ENCODE data around the gene TRABD2B. TPM values are rescaled to one million over a fixed set of nuclear protein-coding genes. Genes with fewer than 3 reads are reported as not detected.

Gene TRABD2B
- total and polyA plus RNA-seq, 2 of the 4 experiments (the other 2 are of a cell fraction) = not detected

GRCh38 chr1:47872886-47873285, 124.3 kb downstream of the TRABD2B start:
- CTCF ChIA-PET = no interaction called here
- H2BK20ac ChIP-seq (ENCODE audit: low read depth, low read length) = no peak overlapping the region

More at GRCh38 chr1:47872886-47873285, 124.3 kb downstream of the TRABD2B start:
- Histone ChIP-seq H3K56ac (ENCODE audit: extremely low read depth, insufficient read depth, low read length) (no peak overlapping the region), H2AK9ac (replicated peaks; ENCODE audit: low read depth, low read length, poor library complexity) (no peak overlapping the region), H4K91ac (ENCODE audit: insufficient read depth, low read depth, low read length) (no peak overlapping the region), H2BK120ac (ENCODE audit: low read depth, low read length) (no peak overlapping the region), H3K4me3 (ENCODE audit: insufficient read depth, low read depth, low read length) (no peak overlapping the region), H3K18ac (ENCODE audit: low read depth, low read length) (no peak overlapping the region), H3K9me3 (ENCODE audit: control insufficient read depth, insufficient read depth, low read length) (no peaks in the 10 kb centered on the region), H2AK5ac (ENCODE audit: low read depth, low read length) (no peak overlapping the region), H3K79me1 (ENCODE audit: low read depth in 1 of 2, low read length in 2 of 2) (no peaks in the 10 kb centered on the region), H4K20me1 (ENCODE audit: insufficient read depth, low read length) (no peaks in the 10 kb centered on the region), H3K27me3 (ENCODE audit: control insufficient read depth, insufficient read depth, low read length) (no peaks in the 10 kb centered on the region), H3K4me2 (ENCODE audit: low read depth, low read length) (no peak overlapping the region), H3K14ac (replicated peaks; ENCODE audit: low read depth, low read length) (no peak overlapping the region), H4K5ac (ENCODE audit: low read depth, low read length) (no peak overlapping the region), H3K4me1 (ENCODE audit: control insufficient read depth, insufficient read depth, low read length) (no peaks in the 10 kb centered on the region), H2BK15ac (ENCODE audit: low read depth, low read length) (no peak overlapping the region), H3K36me3 (ENCODE audit: control insufficient read depth, insufficient read depth, low read length) (no peaks in the 10 kb centered on the region), H3K23ac (ENCODE audit: low read depth, low read length) (no peak overlapping the region), H2BK5ac (ENCODE audit: low read depth, low read length, poor library complexity, severe bottlenecking) (no peak overlapping the region), H3K9ac (ENCODE audit: low read depth, low read length) (no peak overlapping the region), H3K4ac (ENCODE audit: low read depth, low read length) (no peak overlapping the region), H4K8ac (ENCODE audit: low read depth in 2 of 2, low read length in 2 of 2) (no peak overlapping the region), H3K9me1 (ENCODE audit: insufficient read depth, low read length) (no peaks in the 10 kb centered on the region), H3K27ac (ENCODE audit: insufficient read depth, low read length) (no peak overlapping the region), H2AFZ (replicated peaks; ENCODE audit: low read length, poor library complexity) (no peak overlapping the region)
- no peak for ATAC-seq (ENCODE audit: low read depth)
- TF ChIP-seq CHD1 (IDR thresholded peaks at IDR 0.05; ENCODE audit: low read depth, low read length) (no peak), USF2 (IDR thresholded peaks at IDR 0.05; ENCODE audit: low read depth, low read length) (no peak), CTCF (conservative IDR thresholded peaks at IDR 0.05; ENCODE audit: low read depth, low read length) (no peak), RCOR1 (IDR thresholded peaks at IDR 0.05; ENCODE audit: insufficient replicate concordance, low read length) (no peak), MAZ (IDR thresholded peaks at IDR 0.05; ENCODE audit: borderline replicate concordance, low read depth, low read length) (no peak), ELK1 (IDR thresholded peaks at IDR 0.05; ENCODE audit: borderline replicate concordance, low read depth, low read length) (no peak), FOS (IDR thresholded peaks at IDR 0.05; ENCODE audit: low read depth, low read length) (no peak), RAD21 (IDR thresholded peaks at IDR 0.05; ENCODE audit: low read length) (no peak), RFX5 (IDR thresholded peaks at IDR 0.05; ENCODE audit: low read depth, low read length) (no peak), MAFK (IDR thresholded peaks at IDR 0.05; ENCODE audit: low read depth, low read length) (no peak), POLR2A (IDR thresholded peaks at IDR 0.05; ENCODE audit: low read depth, low read length) (no peak), CEBPB (IDR thresholded peaks at IDR 0.05; ENCODE audit: low read depth, low read length) (no peak), BHLHE40 (IDR thresholded peaks at IDR 0.05; ENCODE audit: low read depth, low read length) (no peak), MXI1 (IDR thresholded peaks at IDR 0.05; ENCODE audit: borderline replicate concordance, low read depth, low read length) (no peak), SMC3 (IDR thresholded peaks at IDR 0.05; ENCODE audit: low read depth, low read length) (no peak), NFE2L2 (IDR thresholded peaks at IDR 0.05; ENCODE audit: low read depth, low read length) (no peak)
- no CpG with 5 or more reads among the region's 3 CpGs for WGBS, 2 experiments (ENCODE audit: extremely low coverage in 2 of 2, insufficient read length in 1 of 2)
- POLR2A ChIA-PET (ENCODE audit: unreplicated experiment) = no interaction called here
- DNase-seq = no peak
- in situ Hi-C loops (cut with MboI; ENCODE audit: low sequenced_read_pairs) = no loop called here
- dilution Hi-C loops (cut with HindIII; ENCODE audit: low sequenced_read_pairs, unreplicated experiment) = no loop called here
- intact Hi-C loops (cut with micrococcal nuclease) = no loop called here
- BruUV-seq (replicated peaks) = no TSS peak
